Fibroblast of skin of right quadriceps (primary cell): ENCODE measurements around the gene A2ML1.
A peak's percentile ranks its signal among the peaks of the same experiment; 100 is the strongest.
"Not testable (repeated sequence)": the region's sequence is repeated elsewhere in the genome, so short reads cannot be mapped to it uniquely, and the experiment has no call there.

Experiments
- DNase-seq: peaks from one replicate; pipeline ENCODE4 v3.0.0-alpha.2; 2013

A2ML1 gene

DNA sequence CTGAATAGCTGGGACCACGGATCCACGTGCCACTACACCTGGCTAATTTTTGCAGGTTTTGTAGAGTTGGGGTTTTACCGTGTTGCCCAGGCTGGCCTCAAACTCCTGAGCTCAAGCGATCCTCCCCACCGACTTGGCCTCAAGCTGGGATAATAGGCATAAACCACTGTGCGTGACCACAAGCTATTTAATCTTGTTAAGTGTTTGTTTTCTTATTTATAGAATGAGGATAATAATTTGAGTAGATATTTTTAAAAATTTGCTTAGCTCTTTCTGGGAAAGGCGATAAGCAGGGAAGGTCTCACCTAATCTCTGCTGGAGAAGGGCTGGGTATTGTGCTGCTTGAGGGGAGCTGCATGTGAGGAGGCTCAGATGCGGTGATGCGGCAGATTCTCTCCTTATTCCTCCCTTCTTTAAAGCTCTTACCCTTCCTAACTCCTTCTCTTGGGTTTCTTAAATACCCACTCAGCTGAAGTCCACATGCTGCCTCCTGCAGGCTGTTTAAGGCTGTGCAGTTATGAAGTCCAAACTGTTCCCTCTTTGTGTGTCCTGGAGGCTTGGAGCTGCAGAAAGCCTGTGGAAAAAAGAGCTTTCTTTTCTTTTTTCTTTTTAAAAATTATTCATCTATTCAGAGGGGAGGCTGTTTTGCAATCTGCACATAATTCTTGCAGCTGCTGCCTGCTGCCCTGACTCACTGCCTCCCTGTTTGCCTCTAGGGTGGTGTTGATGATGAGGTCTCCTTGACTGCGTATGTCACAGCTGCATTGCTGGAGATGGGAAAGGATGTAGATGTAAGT lies 37.9 kb downstream of the A2ML1 start:
- peak; percentile 27 for DNase-seq

DNA sequence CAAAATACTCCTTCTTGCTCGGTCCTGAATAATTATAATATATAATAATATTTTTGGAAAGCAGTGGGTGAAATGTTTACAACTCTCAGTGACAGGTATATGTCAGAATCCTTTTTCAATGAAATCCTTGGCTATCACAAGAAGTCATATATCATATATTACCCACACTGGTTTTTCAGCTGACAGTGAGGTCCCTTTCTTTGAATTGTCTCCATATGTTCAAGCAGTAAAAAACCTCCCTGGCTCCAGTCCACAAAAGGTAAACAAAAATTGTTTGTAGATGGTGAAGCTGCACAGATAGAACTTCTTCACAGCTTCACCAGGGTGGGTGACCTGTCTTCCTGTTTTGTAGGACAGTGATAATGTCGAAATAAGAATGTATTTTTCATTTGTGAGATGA lies 44.0 kb downstream of the A2ML1 start:
- DNase-seq, result no peak

DNA sequence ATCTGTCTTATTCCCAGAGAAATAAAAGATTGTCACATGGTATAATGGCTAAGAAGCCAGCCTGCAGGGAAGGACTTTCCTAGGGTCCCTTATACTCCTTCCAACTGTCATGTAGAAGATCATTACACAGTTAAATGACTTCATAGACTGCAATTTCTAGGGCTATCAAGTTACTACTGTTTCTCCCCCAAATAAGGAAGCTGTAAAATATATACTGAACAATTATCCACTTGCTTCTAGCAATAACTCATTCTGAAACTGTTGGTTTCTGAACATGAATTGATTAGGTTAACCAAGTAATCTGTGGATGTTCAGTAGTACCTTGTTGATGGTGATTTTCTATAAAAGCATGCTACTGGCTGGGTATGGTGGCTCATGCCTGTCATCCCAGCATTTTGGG lies 44.6 kb downstream of the A2ML1 start:
- no peak for DNase-seq

DNA sequence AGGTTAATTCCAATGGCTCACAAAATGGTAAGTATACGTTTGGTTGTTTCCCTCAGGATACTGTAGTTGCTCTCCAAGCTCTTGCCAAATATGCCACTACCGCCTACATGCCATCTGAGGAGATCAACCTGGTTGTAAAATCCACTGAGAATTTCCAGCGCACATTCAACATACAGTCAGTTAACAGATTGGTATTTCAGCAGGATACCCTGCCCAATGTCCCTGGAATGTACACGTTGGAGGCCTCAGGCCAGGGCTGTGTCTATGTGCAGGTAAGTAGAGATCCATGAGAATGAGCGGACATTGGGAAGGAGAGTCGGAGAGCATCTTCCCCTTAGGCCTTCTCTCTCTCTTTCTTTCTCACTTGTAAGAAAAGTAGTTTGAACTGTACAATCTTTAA lies 45.4 kb downstream of the A2ML1 start:
- no peak for DNase-seq

DNA sequence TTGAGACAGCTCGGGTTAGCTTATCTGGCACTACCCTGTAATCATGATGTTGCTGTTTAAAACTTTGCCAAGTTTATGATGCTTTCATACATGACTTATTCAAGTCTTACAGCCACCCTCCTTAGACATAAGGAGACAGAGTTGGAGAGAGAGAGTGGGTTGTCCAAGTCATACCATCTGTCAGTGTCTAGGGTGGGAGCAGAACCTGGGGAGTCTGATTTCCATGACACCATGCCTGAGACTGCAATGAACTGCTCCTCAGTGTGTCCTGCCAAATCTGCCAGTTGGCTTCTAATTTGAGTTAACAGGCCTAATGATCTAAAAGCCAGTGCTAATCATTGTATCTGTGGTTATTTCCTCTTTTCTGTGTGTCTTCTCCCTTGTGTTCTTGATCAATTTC lies 48.2 kb downstream of the A2ML1 start:
- DNase-seq, result no peak

DNA sequence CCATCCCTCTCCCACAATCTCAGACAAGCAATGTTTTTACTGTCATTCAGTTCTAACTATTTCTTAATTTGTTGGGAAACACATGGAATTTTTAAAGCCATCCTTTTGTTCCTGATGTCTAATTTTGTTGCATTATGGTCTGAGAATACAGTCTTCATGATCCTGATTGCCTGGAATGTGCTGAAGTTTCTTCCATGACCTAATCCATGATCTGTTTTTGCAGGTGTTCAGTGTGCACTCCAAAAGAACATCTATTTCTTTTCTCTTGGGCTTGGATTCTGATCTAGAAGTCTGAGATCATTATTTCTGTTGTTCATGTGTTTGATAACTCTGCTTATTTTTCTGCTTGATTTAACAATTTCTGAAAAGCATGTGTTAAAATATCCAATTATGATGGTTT lies 48.6 kb downstream of the A2ML1 start:
- DNase-seq, result no peak

DNA sequence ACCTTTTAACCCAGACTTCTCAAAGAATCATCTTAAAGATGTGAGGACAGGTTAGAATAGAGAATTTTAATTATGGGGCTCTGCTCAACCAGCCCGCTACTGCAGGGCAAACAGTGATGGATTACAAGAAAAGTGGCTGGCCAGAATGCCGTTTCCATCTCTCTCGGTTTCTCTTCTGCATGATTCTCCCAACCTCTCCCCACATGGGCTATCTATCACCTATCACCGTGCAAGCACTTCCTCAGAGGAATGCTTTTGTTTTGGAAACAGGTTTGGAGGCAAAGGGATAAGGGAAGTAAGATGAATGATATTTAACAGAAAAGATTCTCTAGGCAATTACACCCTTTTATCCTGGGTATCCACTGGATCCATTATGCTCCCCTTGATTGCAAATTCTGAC lies 54.5 kb downstream of the A2ML1 start:
- DNase-seq, result no peak

DNA sequence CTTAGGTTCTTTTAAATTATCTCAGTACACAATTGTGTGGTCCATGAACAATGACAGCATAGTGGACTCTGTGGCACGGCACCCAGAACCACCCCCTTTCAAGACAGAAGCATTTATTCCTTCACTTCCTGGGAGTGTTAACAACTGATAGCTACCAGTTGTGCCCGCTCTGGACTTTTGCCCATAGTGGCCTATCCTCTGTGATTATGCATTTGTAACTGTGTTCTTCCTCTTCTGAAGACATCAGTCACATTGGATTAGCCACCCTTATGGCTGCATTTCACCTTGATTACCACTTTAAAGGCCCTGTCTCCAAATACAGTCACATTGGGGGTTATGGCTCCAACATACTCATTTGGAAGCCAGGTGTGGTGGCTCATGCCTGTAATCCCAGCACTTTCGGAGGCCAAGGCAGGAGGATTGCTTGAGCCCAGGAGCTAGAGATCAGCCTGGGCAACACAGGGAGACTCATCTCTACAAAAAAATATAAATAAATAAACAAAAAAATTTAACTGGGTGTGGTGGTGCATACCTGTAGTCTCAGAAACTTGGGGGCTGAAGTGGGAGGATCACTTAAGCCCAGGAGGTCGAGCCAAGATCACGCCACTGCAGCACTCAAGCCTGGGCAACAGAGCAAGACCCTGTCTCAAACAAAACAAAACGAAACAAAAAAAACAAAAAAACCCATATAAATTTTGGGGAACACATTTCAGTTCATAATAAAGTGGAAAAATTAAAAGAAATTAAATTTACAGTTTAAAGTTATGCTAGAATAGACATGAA lies 64.3 kb downstream of the A2ML1 start:
- no peak for DNase-seq

DNA sequence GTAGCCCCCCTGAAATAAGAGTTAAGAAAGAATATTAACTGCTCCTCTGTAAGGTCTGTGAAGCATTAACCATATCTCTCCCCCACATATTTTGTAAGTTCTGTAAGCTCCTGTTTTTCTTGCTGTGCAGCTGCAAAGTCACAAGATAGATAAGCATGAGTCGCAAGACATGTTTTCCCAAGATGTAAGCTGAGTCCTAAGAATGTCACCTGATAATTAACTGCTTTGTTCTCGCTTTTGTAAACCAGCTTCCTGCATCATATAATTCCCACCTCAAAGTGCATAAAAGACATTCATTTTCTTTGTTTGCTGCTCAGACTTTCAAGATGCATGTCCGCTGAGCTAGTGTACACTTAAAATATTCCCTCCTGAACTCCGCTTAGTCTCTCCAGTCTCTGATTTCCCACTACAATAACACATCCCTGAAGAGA lies 64.9 kb downstream of the A2ML1 start:
- no peak for DNase-seq

DNA sequence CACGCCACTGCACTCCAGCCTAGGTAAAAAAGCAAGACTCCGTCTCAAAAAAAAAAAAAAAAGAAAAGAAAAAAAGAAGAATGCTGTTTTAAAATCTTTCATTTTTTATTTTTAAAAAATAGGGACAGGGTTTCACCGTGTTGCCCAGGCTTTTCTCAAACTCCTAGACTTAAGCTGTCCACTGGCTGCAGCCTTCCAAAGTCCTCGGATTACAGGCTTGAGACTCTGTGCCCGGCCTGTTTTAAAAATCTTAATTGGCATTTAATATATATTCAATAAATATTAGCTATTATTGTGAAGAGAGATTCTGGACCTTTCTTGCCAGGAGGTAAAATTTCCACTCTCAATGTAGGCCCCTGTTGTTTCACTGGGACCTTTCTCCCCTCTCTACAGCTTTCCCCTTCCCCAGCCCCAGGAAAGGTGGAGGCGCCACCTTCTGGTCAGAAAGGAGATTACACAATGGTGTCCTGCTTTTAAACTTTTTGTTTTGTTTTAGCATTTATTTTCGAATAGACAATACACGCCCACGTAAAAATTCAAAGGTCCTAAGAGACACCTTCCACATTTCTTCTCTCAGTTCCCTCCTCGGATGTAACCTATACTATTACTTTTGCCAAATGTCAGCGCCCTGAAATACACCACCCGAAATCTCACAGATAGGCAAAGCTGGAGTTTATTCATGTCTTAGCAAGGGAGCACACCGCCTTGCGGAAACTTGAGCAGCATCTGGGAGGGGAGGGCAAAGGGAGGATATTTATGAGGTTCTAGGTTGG lies 68.1 kb downstream of the A2ML1 start:
- DNase-seq, result peak; percentile 47

DNA sequence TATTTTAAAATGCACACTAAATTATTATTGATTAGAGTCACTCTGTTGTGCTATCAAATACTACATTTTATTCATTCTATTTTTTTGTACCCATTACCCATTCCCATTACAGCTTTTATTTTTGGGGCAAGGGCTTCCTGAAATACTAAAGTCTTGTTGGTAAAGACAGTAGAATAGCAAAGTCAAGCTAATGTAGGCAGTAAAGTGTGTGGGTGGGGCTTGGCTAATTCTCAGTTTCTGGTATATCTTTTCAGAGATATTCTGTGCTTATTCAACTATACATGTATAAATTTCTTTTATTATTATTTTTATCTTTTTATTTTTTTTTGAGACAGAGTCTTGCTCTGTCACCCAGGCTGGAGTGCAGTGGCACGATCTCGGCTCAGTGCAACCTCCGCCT lies 69.6 kb downstream of the A2ML1 start:
- no peak for DNase-seq

DNA sequence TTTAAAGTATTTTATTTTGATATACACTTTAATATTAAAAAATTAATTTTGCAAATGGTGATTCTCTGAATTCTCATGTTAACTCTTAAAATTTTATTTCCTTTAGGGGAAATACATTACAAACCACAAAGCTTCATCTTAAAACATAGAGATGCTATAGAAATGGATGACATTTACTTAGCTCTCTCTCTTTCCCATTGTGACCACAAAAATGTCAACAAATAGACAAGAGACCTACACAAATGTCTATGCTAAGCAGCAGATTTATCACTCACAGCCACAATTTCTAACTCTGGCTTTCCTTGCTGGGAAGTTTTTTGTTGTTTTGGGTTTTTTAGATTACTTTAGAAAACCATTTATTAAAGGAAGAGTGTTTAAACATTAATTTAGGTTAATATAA lies 72.0 kb downstream of the A2ML1 start:
- peak; percentile 34 for DNase-seq

DNA sequence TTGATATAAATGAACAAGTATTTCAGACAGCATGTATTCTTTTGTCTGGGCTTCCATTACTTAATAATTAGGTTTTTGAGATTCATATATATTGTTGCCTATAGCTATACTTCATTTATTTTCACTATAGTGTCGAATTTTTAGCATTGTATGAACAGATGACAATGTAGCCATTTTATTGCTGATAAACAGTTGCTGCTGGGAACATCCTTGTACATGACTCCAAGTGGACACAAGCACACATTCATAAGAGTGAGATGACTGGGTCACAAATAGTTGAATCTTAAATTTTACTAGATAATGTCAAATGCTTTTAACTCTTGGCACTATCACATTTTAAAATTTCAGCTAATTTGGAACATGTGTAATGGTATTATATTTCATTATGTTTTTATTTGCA lies 72.6 kb downstream of the A2ML1 start:
- DNase-seq, result no peak

DNA sequence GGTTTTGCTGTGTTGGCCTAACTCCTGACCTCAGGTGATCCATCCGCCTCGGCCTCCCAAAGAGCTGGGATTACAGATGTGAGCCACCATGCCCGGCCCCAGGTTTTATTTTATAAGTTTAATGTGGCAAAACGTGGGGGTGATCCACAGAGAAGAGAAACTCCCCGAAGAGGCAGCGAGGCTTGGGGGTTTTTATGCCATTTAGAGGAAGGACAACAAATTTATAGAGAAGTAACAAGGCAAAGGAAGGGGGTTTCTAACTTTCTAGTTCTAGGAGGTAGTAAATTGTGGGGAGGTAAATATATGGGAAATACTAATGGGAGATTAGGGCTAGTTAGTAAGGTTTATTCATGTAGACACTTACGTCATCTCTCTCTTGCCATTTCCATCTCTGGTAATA lies 74.7 kb downstream of the A2ML1 start:
- no peak for DNase-seq

DNA sequence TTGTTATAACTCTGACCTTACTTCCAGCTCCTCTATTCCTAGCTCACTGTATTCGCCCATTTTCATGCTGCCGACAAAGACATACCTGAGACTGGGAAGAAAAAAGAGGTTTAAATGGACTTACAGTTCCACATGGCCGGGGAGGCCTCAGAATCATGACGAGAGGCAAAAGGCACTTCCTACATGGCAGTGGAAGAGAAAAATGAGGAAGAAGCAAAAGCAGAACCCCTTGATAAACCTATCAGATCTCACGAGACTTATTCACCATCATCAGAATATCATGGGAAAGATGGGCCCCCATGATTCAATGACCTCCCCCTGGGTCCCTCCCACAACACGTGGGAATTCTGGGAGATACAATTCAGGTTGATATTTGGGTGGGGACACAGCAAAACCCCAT lies 77.4 kb downstream of the A2ML1 start:
- DNase-seq, result no peak

DNA sequence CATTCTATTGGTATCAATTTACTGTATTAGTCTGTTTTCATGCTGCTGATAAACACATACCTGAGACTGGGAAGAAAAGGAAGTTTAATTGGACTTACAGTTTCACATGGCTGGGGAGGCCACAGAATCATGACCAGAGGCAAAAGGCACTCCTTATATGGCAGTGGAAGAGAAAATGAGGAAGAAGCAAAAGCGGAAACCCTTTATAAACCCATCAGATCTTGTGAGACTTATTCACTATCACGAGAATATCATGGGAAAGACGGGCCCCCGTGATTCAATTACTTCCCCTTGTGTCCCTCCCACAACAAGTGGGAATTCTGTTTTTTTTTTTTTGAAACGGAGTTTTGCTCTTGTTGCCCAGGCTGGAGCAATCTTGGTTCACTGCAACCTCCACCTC lies 80.3 kb downstream of the A2ML1 start:
- DNase-seq, result not testable (repeated sequence)

DNA sequence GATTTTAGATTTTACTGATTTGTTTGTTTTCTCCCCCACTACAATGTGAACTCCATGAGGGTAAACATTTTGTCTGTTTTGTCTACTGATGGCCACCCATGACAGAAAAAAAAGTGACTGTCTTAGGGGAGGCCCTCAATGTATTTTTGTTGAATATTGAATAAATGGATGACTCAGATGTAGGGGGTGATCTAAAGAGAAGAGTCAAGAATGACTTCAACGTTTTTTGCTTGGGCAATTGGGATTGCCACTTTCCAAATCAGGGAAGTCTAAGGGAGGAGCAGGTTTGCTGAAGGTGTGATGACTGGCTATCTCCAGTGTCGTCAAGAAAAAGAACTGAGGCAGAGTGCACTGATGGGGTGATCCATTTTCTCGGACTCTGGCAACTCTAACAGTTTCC lies 81.2 kb downstream of the A2ML1 start:
- no peak for DNase-seq

DNA sequence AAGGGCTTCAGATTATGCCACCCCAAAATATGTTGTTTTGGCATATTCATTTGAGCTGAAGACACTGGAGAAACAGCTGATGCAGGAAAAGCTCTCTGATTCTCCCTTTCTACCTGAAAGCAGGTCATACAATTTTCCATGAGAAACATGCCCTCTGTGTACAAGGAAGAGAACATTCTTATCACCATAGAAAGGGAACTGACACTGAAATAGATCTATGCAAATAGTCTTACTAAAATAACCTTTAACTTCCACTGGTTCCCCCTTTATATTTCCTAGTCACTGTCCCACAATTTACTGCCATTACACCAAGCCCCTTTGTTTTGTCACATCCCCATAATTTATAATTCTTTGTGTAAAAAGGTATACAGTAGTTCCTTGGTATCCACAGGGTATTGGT lies 82.2 kb downstream of the A2ML1 start:
- no peak for DNase-seq

DNA sequence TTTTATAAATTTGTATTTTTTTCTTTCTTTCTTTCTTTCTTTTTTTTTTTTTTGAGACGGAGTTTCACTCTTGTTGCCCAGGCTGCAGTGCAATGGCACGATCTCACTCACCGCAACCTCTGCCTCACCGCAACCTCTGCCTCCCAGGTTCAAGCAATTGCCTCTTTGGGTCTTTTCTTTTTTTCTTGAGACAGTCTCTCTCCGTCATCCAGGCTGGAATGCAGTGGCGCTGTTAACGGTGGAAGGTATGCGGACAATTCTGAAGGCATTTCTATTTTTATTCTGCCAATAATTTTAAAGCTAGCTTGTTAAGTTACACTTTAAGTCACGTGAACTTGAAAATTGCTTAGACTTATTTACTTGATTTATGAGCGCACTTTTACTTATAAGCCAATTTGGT lies 83.1 kb downstream of the A2ML1 start:
- peak; percentile 8 for DNase-seq

DNA sequence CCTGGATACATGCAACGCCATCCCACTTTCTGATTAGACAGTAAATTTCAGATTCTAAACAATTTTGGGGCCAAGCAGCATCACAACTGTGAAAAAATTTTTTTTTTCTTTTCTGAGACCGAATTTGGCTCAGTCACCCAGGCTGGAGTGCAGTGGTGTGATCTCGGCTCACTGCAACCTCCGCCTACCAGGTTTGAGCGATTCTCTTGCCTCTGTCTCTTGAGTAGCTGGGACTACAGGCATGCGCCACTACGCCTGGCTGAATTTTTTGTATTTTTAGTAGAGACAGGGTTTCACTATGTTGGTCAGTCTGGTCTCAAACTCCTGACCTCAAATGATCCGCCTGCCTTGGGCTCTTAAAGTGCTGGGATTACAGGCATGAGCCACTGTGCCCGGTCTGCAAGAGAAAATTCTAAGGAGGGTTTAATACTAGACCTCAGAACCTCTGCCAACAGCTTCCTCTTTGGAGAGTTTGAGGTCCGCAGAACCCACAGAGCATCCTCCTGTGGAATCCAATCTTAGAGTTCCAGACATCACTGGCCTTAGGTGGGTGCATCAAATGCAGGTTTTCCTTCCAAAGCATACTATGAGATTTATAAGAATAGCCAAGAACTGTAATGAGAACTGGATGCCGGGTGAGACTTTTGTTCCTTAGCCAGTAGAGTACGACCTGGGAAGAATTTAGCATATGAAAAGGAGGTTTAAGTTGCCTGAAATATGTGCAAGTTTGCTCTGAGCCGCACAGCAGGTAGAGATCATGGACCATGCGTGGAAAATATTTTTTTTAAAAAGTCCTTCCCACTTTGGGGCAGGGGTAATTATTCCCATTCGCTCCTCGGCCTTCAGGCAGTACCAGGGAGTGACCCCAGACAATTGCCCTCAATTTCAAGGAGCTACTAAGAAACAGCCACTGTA lies 84.1 kb downstream of the A2ML1 start:
- no peak for DNase-seq

DNA sequence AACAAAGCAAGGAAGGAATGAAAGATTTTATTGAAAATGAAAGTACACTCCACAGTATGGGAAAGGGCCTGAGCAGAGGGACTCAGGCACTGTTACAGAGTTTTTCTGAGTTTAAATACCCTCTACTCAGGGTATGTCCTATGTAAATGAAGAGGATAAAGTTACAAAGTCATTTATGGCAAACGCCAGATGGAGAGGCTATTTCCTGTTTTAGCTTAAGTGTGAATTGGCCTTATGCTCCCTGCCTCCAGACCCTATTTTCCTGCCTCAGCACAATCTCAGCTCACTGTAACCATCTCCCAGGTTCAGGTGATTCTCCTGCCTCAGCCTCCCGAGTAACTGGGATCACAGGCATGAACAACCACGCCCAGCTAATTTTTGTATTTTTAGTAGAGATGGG lies 85.1 kb downstream of the A2ML1 start:
- DNase-seq, result no peak

DNA sequence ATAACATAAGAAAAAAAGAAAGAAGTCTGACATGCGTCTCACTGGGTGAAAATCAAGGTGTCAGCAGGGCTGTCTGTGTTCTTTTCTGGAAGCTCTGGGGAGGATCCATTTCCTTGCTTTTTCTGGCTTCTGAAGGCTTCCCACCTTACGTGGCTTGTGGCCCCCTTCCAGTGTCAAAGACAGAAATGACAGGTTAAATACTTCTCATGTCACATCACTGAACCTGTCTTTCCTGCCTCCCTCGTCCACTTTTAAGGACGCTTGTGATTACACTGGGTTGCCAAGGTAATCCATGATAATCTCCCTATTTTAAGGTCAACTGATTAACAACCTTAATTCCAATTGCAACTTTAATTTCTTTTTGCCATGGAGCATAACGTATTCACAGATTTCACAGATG lies 87.3 kb downstream of the A2ML1 start:
- no peak for DNase-seq
